ENCODE measurements around the gene PHRF1.

Gene PHRF1

DNA sequence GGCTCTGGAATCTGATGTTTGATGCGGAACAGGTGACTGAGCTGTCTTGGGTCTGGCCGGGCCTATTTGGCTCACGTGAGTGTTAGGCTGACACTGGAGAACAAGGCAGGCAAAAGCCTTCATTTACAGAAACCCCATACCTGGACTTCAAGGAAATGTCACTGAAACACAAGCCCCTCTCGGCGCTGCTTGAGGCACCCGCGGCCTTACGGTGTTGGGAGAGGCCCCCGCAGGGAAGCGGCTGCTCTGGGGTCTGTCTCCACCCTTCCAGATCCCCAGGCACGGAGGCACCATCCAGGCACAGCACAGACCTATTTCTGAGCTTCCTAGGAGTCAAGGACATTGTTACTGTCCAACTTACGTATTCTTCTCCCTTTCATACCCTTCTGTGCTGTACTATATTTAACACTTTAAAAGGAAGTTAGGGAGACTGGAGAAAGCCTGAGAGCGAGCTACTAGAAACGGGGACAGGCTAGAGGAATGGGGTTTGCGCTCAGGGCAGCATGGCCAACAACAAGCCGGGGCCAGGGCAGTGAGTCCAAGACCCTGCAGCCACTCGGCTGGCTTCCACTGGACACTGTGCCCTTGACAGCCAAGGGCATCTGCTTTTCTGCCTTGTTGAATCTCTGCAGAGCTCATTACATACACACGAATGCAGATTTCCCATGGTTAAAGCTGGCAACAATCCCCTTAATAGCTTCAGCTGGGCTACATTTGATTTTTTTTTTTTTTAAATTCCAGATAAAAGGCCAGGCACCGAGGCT, 84.6 kb downstream of the PHRF1 start:
- no peak for DNase-seq
